ENCODE measurements around the gene MEIOSIN. TPM values are rescaled to one million over a fixed set of nuclear protein-coding genes. Genes with fewer than 3 reads are reported as not detected.

Gene MEIOSIN
- total and polyA plus RNA-seq, 4 donors, result not detected

- no peak for DNase-seq (ENCODE audit: low spot score)
- peaks cover 0 to 16% (median 9%) of the 10 kb centered on the region in 4 donors for H3K36me3 ChIP-seq (ENCODE audit: control insufficient read depth in 4 of 4, insufficient read depth in 3 of 4, low read depth in 1 of 4, low read length in 3 of 4)
- TF ChIP-seq RXRA (IDR thresholded peaks at IDR 0.05) (peak in 1 of 2 donors; percentile 30), HNF4G (IDR thresholded peaks at IDR 0.05) (no peak)
- H3K4me1 ChIP-seq (ENCODE audit: control insufficient read depth in 4 of 4, insufficient read depth in 4 of 4, low read length in 3 of 4), result peaks cover 3 to 21% (median 11%) of the 10 kb centered on the region in 4 donors
- no peak overlapping the region for H3K4me3 ChIP-seq (ENCODE audit: low read depth in 1 of 3, low read length in 3 of 3)
- H3K27ac ChIP-seq (ENCODE audit: low read depth in 1 of 2, low read length in 2 of 2), result no peak overlapping the region
- WGBS, result 82% methylated on average over 3 of the region's 3 CpGs
- H3K9ac ChIP-seq (ENCODE audit: low read depth in 1 of 2, low read length in 2 of 2), result no peak overlapping the region
- H3K9me3 ChIP-seq (ENCODE audit: control insufficient read depth in 4 of 4, low read length in 3 of 4), result no peaks in the 10 kb centered on the region
- no peaks in the 10 kb centered on the region for H3K27me3 ChIP-seq (ENCODE audit: control insufficient read depth in 4 of 4, insufficient read depth in 4 of 4, low read length in 3 of 4)
Observed at GRCh38 chr19:45715139-45715538, 18.1 kb upstream of the MEIOSIN start.

GRCh38 chr19:45716359-45717130 is 16.7 kb upstream of the MEIOSIN start:
- Histone ChIP-seq H3K27me3 (ENCODE audit: control insufficient read depth in 4 of 4, insufficient read depth in 4 of 4, low read length in 3 of 4) (no peaks in the 10 kb centered on the region), H3K9ac (ENCODE audit: low read depth in 1 of 2, low read length in 2 of 2) (peak overlapping the region; percentile 87 to 100), H3K9me3 (ENCODE audit: control insufficient read depth in 4 of 4, low read length in 3 of 4) (no peaks in the 10 kb centered on the region), H3K36me3 (ENCODE audit: control insufficient read depth in 4 of 4, insufficient read depth in 3 of 4, low read depth in 1 of 4, low read length in 3 of 4) (peaks cover 0 to 15% (median 8%) of the 10 kb centered on the region in 4 donors), H3K4me3 (ENCODE audit: low read depth in 1 of 3, low read length in 3 of 3) (peak overlapping the region; percentile 55 to 84 (median 60)), H3K4me1 (ENCODE audit: control insufficient read depth in 4 of 4, insufficient read depth in 4 of 4, low read length in 3 of 4) (peaks cover 3 to 25% (median 17%) of the 10 kb centered on the region in 4 donors), H3K27ac (ENCODE audit: low read depth in 1 of 2, low read length in 2 of 2) (peak overlapping the region; percentile 84 to 91)
- 3% methylated on average over 24 of the region's 24 CpGs for WGBS
- TF ChIP-seq SP1 (IDR thresholded peaks at IDR 0.05), result no peak
- TF ChIP-seq GABPA (IDR thresholded peaks at IDR 0.05 in 1 of 2, conservative IDR thresholded peaks at IDR 0.05 in 1 of 2), result no peak
- no peak for TF ChIP-seq NR2F2 (IDR thresholded peaks at IDR 0.05)
- TF ChIP-seq RAD21 (IDR thresholded peaks at IDR 0.05), result no peak
- no peak for TF ChIP-seq REST (IDR thresholded peaks at IDR 0.05)
- TF ChIP-seq ATF3 (IDR thresholded peaks at IDR 0.05), result no peak
- no peak for TF ChIP-seq FOXA1 (IDR thresholded peaks at IDR 0.05)
- TF ChIP-seq JUND (IDR thresholded peaks at IDR 0.05), result no peak
- no peak for TF ChIP-seq EGR1 (IDR thresholded peaks at IDR 0.05; ENCODE audit: low read depth in 2 of 2)
- no peak for TF ChIP-seq TAF1 (conservative IDR thresholded peaks at IDR 0.05)
- no peak for TF ChIP-seq CTCF (IDR thresholded peaks at IDR 0.05; ENCODE audit: low read depth, low read length, missing input control)
- no peak for TF ChIP-seq HNF4A (conservative IDR thresholded peaks at IDR 0.05)
- TF ChIP-seq FOXA2 (IDR thresholded peaks at IDR 0.05), result no peak
- no peak for TF ChIP-seq RXRA (IDR thresholded peaks at IDR 0.05)
- peak; percentile 49 for DNase-seq (ENCODE audit: low spot score)
